Measurements from ENCODE around the gene RIN2.

DNA sequence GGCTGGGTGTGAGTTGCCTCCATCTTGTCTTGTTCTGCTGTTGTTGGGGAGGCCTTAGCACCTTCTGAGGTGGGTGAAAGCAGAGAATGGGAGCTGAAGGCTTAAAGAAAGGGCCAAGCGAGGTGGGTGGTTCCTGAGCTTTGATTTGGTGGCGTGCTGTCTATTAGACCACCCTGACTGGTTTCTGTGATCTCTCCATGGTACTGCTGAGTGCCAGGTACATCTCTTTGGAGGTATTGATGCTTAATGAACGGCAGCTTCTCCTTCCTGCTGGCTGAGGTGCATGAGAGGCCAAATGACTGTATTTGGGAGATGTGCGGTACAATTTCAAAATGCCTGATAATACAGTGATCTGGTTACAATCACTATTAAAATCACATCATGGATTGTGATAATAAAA, 15.4 kb downstream of the RIN2 start:
- TF ChIP-seq, protein P1, sequence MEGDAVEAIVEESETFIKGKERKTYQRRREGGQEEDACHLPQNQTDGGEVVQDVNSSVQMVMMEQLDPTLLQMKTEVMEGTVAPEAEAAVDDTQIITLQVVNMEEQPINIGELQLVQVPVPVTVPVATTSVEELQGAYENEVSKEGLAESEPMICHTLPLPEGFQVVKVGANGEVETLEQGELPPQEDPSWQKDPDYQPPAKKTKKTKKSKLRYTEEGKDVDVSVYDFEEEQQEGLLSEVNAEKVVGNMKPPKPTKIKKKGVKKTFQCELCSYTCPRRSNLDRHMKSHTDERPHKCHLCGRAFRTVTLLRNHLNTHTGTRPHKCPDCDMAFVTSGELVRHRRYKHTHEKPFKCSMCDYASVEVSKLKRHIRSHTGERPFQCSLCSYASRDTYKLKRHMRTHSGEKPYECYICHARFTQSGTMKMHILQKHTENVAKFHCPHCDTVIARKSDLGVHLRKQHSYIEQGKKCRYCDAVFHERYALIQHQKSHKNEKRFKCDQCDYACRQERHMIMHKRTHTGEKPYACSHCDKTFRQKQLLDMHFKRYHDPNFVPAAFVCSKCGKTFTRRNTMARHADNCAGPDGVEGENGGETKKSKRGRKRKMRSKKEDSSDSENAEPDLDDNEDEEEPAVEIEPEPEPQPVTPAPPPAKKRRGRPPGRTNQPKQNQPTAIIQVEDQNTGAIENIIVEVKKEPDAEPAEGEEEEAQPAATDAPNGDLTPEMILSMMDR (IDR thresholded peaks at IDR 0.05 in 4 of 5, conservative IDR thresholded peaks at IDR 0.05 in 1 of 5), result no peak
- TF ChIP-seq POLR2A (IDR thresholded peaks at IDR 0.05), result no peak

Measured in gastrocnemius medialis (tissue), 4 donors.